Hepatocyte (in vitro differentiated cells): Measurements from ENCODE around the gene AUTS2. TPM values are rescaled to one million over a fixed set of nuclear protein-coding genes. Genes with fewer than 3 reads are reported as not detected.

Experiments used
- DNase-seq: peaks from one replicate; pipeline ENCODE4 v3.0.0-alpha.2; 2016; ENCODE audit warnings: low spot score
- H2AFZ ChIP-seq: fragments of 200-600 bp; sonication (generic); 2 replicates; pipeline ENCODE4 v1.6.0; 2016; ENCODE audit warnings: antibody characterized with exemption, mild to moderate bottlenecking
- H3K27ac ChIP-seq: fragments of 200-600 bp; sonication (generic); 2 replicates; pipeline ENCODE4 v1.5.1; 2016; ENCODE audit warnings: mild to moderate bottlenecking
- H3K27me3 ChIP-seq: fragments of 200-600 bp; sonication (generic); 2 replicates; pipeline ENCODE4 v1.6.1; 2016
- H3K36me3 ChIP-seq: fragments of 200-600 bp; sonication (generic); replicated peaks from 2 replicates; pipeline ENCODE4 v1.5.1; 2016; ENCODE audit warnings: low read depth; ENCODE audit not compliant: insufficient read depth
- H3K4me1 ChIP-seq: fragments of 200-600 bp; sonication (generic); 2 replicates; pipeline ENCODE4 v1.5.1; 2016; ENCODE audit warnings: mild to moderate bottlenecking, moderate library complexity; ENCODE audit not compliant: insufficient read depth
- H3K4me2 ChIP-seq: fragments of 200-600 bp; sonication (generic); 2 replicates; pipeline ENCODE4 v1.6.0; 2016
- H3K4me3 ChIP-seq: fragments of 200-600 bp; sonication (generic); 2 replicates; pipeline ENCODE4 v1.5.1; 2016; ENCODE audit warnings: mild to moderate bottlenecking
- H3K79me2 ChIP-seq: fragments of 200-600 bp; sonication (generic); 2 replicates; pipeline ENCODE4 v1.6.0; 2017; ENCODE audit warnings: mild to moderate bottlenecking
- H3K9me2 ChIP-seq: fragments of 200-600 bp; sonication (generic); replicated peaks from 2 replicates; pipeline ENCODE4 v1.6.0; 2017; ENCODE audit warnings: mild to moderate bottlenecking; ENCODE audit not compliant: insufficient read depth
- H3K9me3 ChIP-seq: fragments of 200-600 bp; sonication (generic); 2 replicates; pipeline ENCODE4 v1.5.1; 2016; ENCODE audit warnings: low read depth, mild to moderate bottlenecking
- H4K20me1 ChIP-seq: fragments of 200-600 bp; sonication (generic); 2 replicates; pipeline ENCODE4 v1.6.0; 2016; ENCODE audit warnings: mild to moderate bottlenecking; ENCODE audit not compliant: insufficient read depth, poor library complexity, severe bottlenecking
- EZH2 ChIP-seq: fragments of 200-600 bp; sonication (generic); IDR thresholded peaks from 2 replicates; pipeline ENCODE4 v1.6.1; 2016; ENCODE audit warnings: antibody characterized with exemption, mild to moderate bottlenecking, borderline replicate concordance
- EZH2phosphoT487 ChIP-seq: fragments of 200-600 bp; sonication (generic); IDR thresholded peaks from one replicate; pipeline ENCODE4 v1.6.1; 2018; ENCODE audit warnings: antibody characterized with exemption, mild to moderate bottlenecking, low read depth, moderate library complexity; ENCODE audit not compliant: unreplicated experiment, severe bottlenecking
- WGBS: methylation state at CpG from one replicate; pipeline ENCODE4 v1.1.6; 2016; ENCODE audit warnings: low lambda C conversion rate; ENCODE audit errors: missing lambda C conversion rate; 5-methylcytosine and 5-hydroxymethylcytosine counted together
- polyA plus RNA-seq: library from polyadenylated mRNA; unstranded; fragments of >200 nt; fragmentation: Nextera tagmentation; extraction: Ambion mirVana; gene quantifications from 2 replicates; pipeline ENCODE4 v1.2.1, GENCODE V29; 2016
- total RNA-seq: library from RNA; depleted of rRNA; stranded (reverse); fragments of >200 nt; gene quantifications from 2 replicates; pipeline ENCODE4 v1.2.3, GENCODE V29; 2014
- TF ChIP-seq, protein P1 (sequence below): fragments of 200-600 bp; sonication (generic); IDR thresholded peaks from 2 replicates; pipeline ENCODE4 v1.5.1; 2016; ENCODE audit warnings: antibody characterized with exemption, mild to moderate bottlenecking; ENCODE audit not compliant: poor library complexity

Gene AUTS2
- total and polyA plus RNA-seq, 2 experiments from 2014 or later = 34.4 to 40.9 TPM

- H3K27ac ChIP-seq = no peak overlapping the region
- H3K79me2 ChIP-seq = no peaks in the 10 kb centered on the region
- 89% methylated on average over 2 of the region's 2 CpGs for WGBS
- TF ChIP-seq, protein P1, sequence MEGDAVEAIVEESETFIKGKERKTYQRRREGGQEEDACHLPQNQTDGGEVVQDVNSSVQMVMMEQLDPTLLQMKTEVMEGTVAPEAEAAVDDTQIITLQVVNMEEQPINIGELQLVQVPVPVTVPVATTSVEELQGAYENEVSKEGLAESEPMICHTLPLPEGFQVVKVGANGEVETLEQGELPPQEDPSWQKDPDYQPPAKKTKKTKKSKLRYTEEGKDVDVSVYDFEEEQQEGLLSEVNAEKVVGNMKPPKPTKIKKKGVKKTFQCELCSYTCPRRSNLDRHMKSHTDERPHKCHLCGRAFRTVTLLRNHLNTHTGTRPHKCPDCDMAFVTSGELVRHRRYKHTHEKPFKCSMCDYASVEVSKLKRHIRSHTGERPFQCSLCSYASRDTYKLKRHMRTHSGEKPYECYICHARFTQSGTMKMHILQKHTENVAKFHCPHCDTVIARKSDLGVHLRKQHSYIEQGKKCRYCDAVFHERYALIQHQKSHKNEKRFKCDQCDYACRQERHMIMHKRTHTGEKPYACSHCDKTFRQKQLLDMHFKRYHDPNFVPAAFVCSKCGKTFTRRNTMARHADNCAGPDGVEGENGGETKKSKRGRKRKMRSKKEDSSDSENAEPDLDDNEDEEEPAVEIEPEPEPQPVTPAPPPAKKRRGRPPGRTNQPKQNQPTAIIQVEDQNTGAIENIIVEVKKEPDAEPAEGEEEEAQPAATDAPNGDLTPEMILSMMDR = no peak
- TF ChIP-seq EZH2phosphoT487 (no peak), EZH2 (no peak)
- H3K9me2 ChIP-seq = no peaks in the 10 kb centered on the region
- H3K4me3 ChIP-seq = no peak overlapping the region
- no peaks in the 10 kb centered on the region for H3K36me3 ChIP-seq
- no peak overlapping the region for H2AFZ ChIP-seq
- no peak for DNase-seq
- H4K20me1 ChIP-seq = no peaks in the 10 kb centered on the region
- H3K27me3 ChIP-seq = no peaks in the 10 kb centered on the region
- H3K9me3 ChIP-seq = no peaks in the 10 kb centered on the region
- no peaks in the 10 kb centered on the region for H3K4me1 ChIP-seq
- no peak overlapping the region for H3K4me2 ChIP-seq
Measured at GRCh38 chr7:70450731-70451130, 852.5 kb downstream of the AUTS2 start.

- TF ChIP-seq EZH2 (no peak), EZH2phosphoT487 (no peak)
- TF ChIP-seq, protein P1 = no peak
- no peaks in the 10 kb centered on the region for H3K27me3 ChIP-seq
- DNase-seq = no peak
- 96% methylated on average over 2 of the region's 2 CpGs for WGBS
- H3K9me3 ChIP-seq = no peaks in the 10 kb centered on the region
- no peak overlapping the region for H3K4me2 ChIP-seq
- no peaks in the 10 kb centered on the region for H4K20me1 ChIP-seq
- H3K27ac ChIP-seq = no peak overlapping the region
- no peak overlapping the region for H2AFZ ChIP-seq
- peaks cover 25% of the 10 kb centered on the region for H3K4me1 ChIP-seq
- no peaks in the 10 kb centered on the region for H3K9me2 ChIP-seq
- no peaks in the 10 kb centered on the region for H3K79me2 ChIP-seq
- H3K36me3 ChIP-seq = no peaks in the 10 kb centered on the region
- no peak overlapping the region for H3K4me3 ChIP-seq
Measured at GRCh38 chr7:70455925-70456324, 857.6 kb downstream of the AUTS2 start.

DNA sequence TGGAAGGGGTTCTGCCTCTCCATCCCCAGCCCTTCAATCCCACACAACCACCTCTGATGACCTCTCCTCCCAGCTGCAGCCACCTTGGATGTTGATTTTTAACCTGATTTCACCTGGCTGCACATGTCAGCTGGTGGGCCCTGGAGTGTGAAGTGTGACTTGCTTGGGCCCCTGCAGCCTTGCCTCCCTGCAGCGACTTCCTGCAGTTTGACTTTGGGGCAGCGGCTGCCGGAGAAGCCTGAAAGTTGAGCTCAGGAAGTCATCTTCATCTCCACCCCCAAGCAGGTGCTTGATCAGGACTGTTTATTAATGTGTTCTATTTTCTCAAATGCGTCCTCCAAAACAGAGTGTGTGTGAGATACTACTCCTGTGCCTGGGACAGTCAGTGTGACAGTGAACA, 858.4 kb downstream of the AUTS2 start:
- Histone ChIP-seq H3K4me2 (no peak overlapping the region), H4K20me1 (no peaks in the 10 kb centered on the region), H3K79me2 (no peaks in the 10 kb centered on the region), H3K27me3 (no peaks in the 10 kb centered on the region), H3K4me3 (no peak overlapping the region), H3K4me1 (peaks cover 25% of the 10 kb centered on the region), H2AFZ (no peak overlapping the region), H3K27ac (no peak overlapping the region), H3K9me2 (no peaks in the 10 kb centered on the region), H3K9me3 (no peaks in the 10 kb centered on the region), H3K36me3 (no peaks in the 10 kb centered on the region)
- DNase-seq = no peak
- no peak for TF ChIP-seq EZH2
- TF ChIP-seq EZH2phosphoT487 = no peak
- TF ChIP-seq, protein P1 = no peak
- 94% methylated on average over 4 of the region's 4 CpGs for WGBS

DNA sequence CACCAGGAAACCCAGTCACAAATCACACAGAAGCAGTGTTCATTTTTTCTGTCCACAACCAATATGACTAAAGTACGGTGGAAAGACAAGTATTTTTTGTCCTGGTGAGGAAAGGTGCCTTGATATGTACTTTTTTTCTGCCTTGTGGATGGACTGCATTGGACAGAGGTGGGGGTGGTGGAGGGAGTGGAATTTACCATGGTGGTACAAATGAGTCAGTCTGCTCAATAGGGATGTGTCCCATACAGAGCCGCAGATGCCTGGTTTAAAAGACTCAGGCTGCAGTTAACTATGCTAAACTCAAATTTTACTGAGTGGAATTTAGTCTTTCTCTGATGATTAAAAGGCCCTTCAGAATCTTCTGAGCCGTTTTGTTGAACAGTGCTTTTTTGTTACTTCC, 859.2 kb downstream of the AUTS2 start:
- TF ChIP-seq EZH2phosphoT487 (no peak), EZH2 (no peak)
- TF ChIP-seq, protein P1 = no peak
- H3K79me2 ChIP-seq = no peaks in the 10 kb centered on the region
- H3K36me3 ChIP-seq = no peaks in the 10 kb centered on the region
- peak overlapping the region; percentile 3 for H3K4me2 ChIP-seq
- H2AFZ ChIP-seq = no peak overlapping the region
- WGBS = 73% methylated on average over 3 of the region's 3 CpGs
- no peak overlapping the region for H3K4me3 ChIP-seq
- H3K4me1 ChIP-seq = peaks cover 25% of the 10 kb centered on the region
- no peaks in the 10 kb centered on the region for H4K20me1 ChIP-seq
- H3K9me2 ChIP-seq = no peaks in the 10 kb centered on the region
- DNase-seq = peak; percentile 19
- H3K27me3 ChIP-seq = no peaks in the 10 kb centered on the region
- peak overlapping the region; percentile 20 for H3K27ac ChIP-seq
- no peaks in the 10 kb centered on the region for H3K9me3 ChIP-seq
